Vagina (tissue), 2 donors: ENCODE data around the gene MAPK12. TPM values are rescaled to one million over a fixed set of nuclear protein-coding genes. Genes with fewer than 3 reads are reported as not detected.
A peak's percentile ranks its signal among the peaks of the same experiment; 100 is the strongest.

Source experiments
- DNase-seq, 2 donors: peaks; one replicate each; pipeline ENCODE4 v3.0.0-alpha.2; 2017; ENCODE audit errors: extremely low spot score in 2 of 2
- H3K27ac ChIP-seq: fragments of 200-600 bp; sonication (generic); one replicate; pipeline ENCODE4 v1.5.1; 2019
- H3K27me3 ChIP-seq: fragments of 200-600 bp; sonication (generic); one replicate; pipeline ENCODE4 v1.5.1; 2019
- H3K36me3 ChIP-seq, 2 donors: fragments of 200-600 bp; sonication (generic); one replicate each; pipeline ENCODE4 v1.5.1; 2017 to 2019
- H3K4me1 ChIP-seq: fragments of 200-600 bp; sonication (generic); one replicate; pipeline ENCODE4 v1.5.1; 2019
- H3K4me3 ChIP-seq, 2 donors: fragments of 200-600 bp; sonication (generic); 1 replicate in 1 of 2; 2 replicates in 1 of 2; pipeline ENCODE4 v1.5.1; 2016 to 2019
- H3K9me3 ChIP-seq: fragments of 200-600 bp; sonication (generic); one replicate; pipeline ENCODE4 v1.5.1; 2019
- CTCF ChIP-seq, 3 experiments: fragments of 450-650 bp in 2 of 3; fragments of 200-600 bp in 1 of 3; sonication (generic) in 1 of 3; IDR thresholded peaks; one replicate each; pipeline ENCODE4 v1.5.1; 2017 to 2019; ENCODE audit warnings: antibody characterized with exemption in 3 of 3, mild to moderate bottlenecking in 2 of 3, moderate library complexity in 2 of 3
- POLR2A ChIP-seq, 2 donors: fragments of 450-650 bp; IDR thresholded peaks; one replicate each; pipeline ENCODE4 v1.6.1; 2017; ENCODE audit warnings: antibody characterized with exemption in 2 of 2, mild to moderate bottlenecking in 2 of 2, moderate library complexity in 2 of 2
- POLR2AphosphoS5 ChIP-seq, 2 donors: sonication (generic); formaldehyde crosslinking; IDR thresholded peaks; one replicate each; pipeline ENCODE4 v1.9.0; 2017; ENCODE audit warnings: antibody characterized with exemption in 2 of 2, mild to moderate bottlenecking in 2 of 2, low read depth in 1 of 2; ENCODE audit not compliant: insufficient read depth in 1 of 2
- intact Hi-C: fragments of 100-400 bp; cut with DNase I; formaldehyde crosslinking; loops from one replicate; pipeline ENCODE4 v1.15.1; 2023
- total RNA-seq: library from RNA; depleted of rRNA; stranded (reverse); fragments of >200 nt; gene quantifications from one replicate; pipeline ENCODE4 v1.2.3, GENCODE V29; 2016

MAPK12 gene
- total RNA-seq, 1 donor from 2014 or later = 15.0 TPM

GRCh38 chr22:50269573-50269969, 8.1 kb upstream of the MAPK12 start:
- no peaks in the 10 kb centered on the region for H3K9me3 ChIP-seq
- peaks cover 62% of the 10 kb centered on the region for H3K4me1 ChIP-seq
- no peaks in the 10 kb centered on the region for H3K36me3 ChIP-seq
- H3K27me3 ChIP-seq = no peaks in the 10 kb centered on the region
- intact Hi-C loops = loop anchor here (10.0 kb wide), 1 partner anchor 255 kb away; the partner anchor contains the start of gene SCO2
- H3K27ac ChIP-seq = peak overlapping the region; percentile 56
- peak overlapping the region; percentile 49 to 57 for H3K4me3 ChIP-seq
- TF ChIP-seq POLR2AphosphoS5 (IDR thresholded peaks at IDR 0.05; ENCODE audit: insufficient read depth in 1 of 2, low read depth in 1 of 2) = no peak
- TF ChIP-seq CTCF (IDR thresholded peaks at IDR 0.05) = no peak
- TF ChIP-seq POLR2A (IDR thresholded peaks at IDR 0.05) = no peak
- no peak for DNase-seq

GRCh38 chr22:50268655-50269113, 7.2 kb upstream of the MAPK12 start:
- Histone ChIP-seq H3K27ac (peak overlapping the region; percentile 56), H3K4me3 (peak overlapping the region in 1 of 2 donors; percentile 49), H3K36me3 (no peaks in the 10 kb centered on the region), H3K9me3 (no peaks in the 10 kb centered on the region), H3K27me3 (no peaks in the 10 kb centered on the region), H3K4me1 (peaks cover 57% of the 10 kb centered on the region)
- TF ChIP-seq CTCF (IDR thresholded peaks at IDR 0.05) (no peak), POLR2A (IDR thresholded peaks at IDR 0.05) (no peak), POLR2AphosphoS5 (IDR thresholded peaks at IDR 0.05; ENCODE audit: insufficient read depth in 1 of 2, low read depth in 1 of 2) (no peak)
- no peak for DNase-seq
- intact Hi-C loops = loop anchor here (10.0 kb wide), 1 partner anchor 256 kb away; the partner anchor contains the start of gene SCO2

- peaks cover 57% of the 10 kb centered on the region for H3K4me1 ChIP-seq
- no peak overlapping the region for H3K27ac ChIP-seq
- DNase-seq = no peak
Observed at GRCh38 chr22:50267591-50268390, 6.3 kb upstream of the MAPK12 start.

GRCh38 chr22:50266994-50267393, 5.5 kb upstream of the MAPK12 start:
- Histone ChIP-seq H3K4me3 (peak overlapping the region; percentile 15 to 38), H3K27ac (no peak overlapping the region), H3K27me3 (no peaks in the 10 kb centered on the region), H3K36me3 (no peaks in the 10 kb centered on the region), H3K4me1 (peaks cover 60% of the 10 kb centered on the region), H3K9me3 (no peaks in the 10 kb centered on the region)
- intact Hi-C loops = loop anchor here (10.0 kb wide), 1 partner anchor 258 kb away; the partner anchor contains the start of gene SCO2
- no peak for TF ChIP-seq POLR2AphosphoS5 (IDR thresholded peaks at IDR 0.05; ENCODE audit: insufficient read depth in 1 of 2, low read depth in 1 of 2)
- TF ChIP-seq POLR2A (IDR thresholded peaks at IDR 0.05) = no peak
- TF ChIP-seq CTCF (IDR thresholded peaks at IDR 0.05) = no peak
- DNase-seq = no peak

More at GRCh38 chr22:50267591-50268390, 6.3 kb upstream of the MAPK12 start:
- Histone ChIP-seq H3K4me3 (peak overlapping the region; percentile 15 to 38), H3K9me3 (no peaks in the 10 kb centered on the region), H3K27me3 (no peaks in the 10 kb centered on the region), H3K36me3 (no peaks in the 10 kb centered on the region)
- TF ChIP-seq CTCF (IDR thresholded peaks at IDR 0.05) (no peak), POLR2AphosphoS5 (IDR thresholded peaks at IDR 0.05; ENCODE audit: insufficient read depth in 1 of 2, low read depth in 1 of 2) (no peak), POLR2A (IDR thresholded peaks at IDR 0.05) (no peak)
- intact Hi-C loops = loop anchor here (10.0 kb wide), 1 partner anchor 257 kb away; the partner anchor contains the start of gene SCO2
